MV-4-11 (cell line): ENCODE measurements around the gene IMP4.

Experiments
- DNase-seq: peaks from one replicate; lab custom pipeline; 2025; lab: John Stamatoyannopoulos, UW

IMP4 gene

GRCh38 chr2:130377491-130377890 lies 34.8 kb downstream of the IMP4 start:
- no peak for DNase-seq

GRCh38 chr2:130378206-130378897 lies 35.7 kb downstream of the IMP4 start:
- DNase-seq: no peak

GRCh38 chr2:130378898-130379214 lies 36.2 kb downstream of the IMP4 start:
- DNase-seq: peak; percentile 17

- DNase-seq: peak; percentile 71
Measured at GRCh38 chr2:130380096-130380934, 37.6 kb downstream of the IMP4 start.

DNA sequence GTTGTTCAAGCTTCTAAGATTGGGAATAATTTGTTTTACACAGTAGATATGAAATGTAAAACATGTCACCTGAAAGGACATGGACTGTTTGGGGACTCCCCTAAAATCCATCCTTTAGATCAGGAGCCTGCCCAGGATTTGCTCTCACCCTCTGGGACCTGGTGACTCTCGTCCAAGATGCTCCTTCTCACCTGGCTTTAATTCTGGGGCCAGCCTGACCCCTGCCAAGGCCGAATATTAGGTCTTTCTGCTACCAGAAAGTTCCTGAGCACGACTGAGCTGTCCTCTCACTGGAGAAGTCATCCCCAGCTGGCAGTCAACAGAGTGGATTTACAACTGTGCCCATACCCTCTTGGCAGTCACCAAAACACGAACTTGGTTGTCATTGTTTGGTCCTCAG lies 38.4 kb downstream of the IMP4 start:
- DNase-seq: no peak

- peak; percentile 69 for DNase-seq
Measured at GRCh38 chr2:130381619-130382018, 38.9 kb downstream of the IMP4 start.

DNA sequence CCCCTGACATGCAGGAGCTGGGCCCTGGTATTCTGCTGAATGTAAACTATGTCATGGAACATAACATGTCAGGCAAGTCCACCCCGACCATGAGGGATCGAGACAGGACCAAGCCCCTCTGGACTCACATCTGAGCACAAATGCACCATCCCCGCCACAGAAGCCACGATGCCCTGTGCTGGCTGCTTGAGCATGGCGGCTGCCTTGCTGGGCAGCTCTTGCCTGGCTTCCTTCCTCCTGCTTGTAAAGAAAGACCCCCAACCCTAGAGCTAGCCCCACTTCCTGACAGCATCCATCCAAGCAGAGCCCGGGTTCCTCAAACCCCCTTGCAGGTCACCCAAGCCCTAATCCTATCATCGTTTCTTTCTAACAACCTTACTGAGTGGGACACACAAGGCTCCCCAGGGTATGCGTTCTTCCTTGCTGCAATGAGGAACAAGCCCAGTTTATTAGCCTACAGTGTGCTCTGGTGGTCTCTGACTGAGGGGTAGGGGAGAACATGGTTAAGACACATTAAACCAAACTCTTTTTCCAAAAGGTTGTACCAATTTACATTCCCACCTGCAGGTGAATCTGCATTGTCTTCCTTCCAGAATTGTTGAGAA lies 39.7 kb downstream of the IMP4 start:
- DNase-seq: no peak

- peak; percentile 84 for DNase-seq
Measured at GRCh38 chr2:130385709-130386108, 43.0 kb downstream of the IMP4 start.

- no peak for DNase-seq
Measured at GRCh38 chr2:130387071-130387400, 44.3 kb downstream of the IMP4 start.

DNA sequence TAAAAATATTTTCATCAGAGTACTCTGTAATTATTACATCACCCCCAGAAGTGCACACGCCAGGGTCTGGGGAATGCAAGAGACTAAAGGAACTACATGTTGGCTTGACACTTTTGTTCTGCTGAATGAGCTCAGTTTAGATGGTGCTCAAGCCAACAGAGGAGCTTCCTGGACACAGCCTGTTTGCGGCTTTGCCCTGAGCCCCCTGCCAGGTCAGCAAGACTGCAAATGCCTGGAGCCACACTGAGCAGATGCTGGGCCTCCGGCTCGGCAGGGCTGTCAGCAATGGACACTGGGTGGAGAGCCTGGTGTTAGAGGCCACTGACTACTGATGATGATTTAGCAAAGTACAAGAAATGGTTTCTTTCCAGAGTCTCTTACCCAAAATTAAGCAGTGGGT lies 45.1 kb downstream of the IMP4 start:
- no peak for DNase-seq

GRCh38 chr2:130388221-130388907 lies 45.7 kb downstream of the IMP4 start:
- DNase-seq: no peak

DNA sequence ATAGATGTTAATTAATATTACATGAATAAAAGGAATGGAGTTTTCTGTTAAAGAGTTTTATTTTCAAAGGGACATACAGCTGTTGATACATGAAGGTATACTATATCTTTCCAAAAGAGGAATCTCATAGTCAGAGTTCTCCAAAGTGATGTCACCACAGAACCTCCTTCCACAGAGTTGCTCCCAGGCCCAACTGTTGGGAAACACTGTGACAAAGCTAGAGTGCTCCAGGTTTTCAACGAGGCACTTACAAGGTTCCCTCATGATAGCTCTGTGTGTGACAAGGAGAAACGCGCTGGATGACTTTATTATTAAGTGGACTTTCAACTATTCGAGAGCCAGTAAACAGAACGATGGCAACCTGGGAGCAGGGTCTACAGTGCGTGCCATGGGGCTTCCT lies 46.7 kb downstream of the IMP4 start:
- DNase-seq: no peak

- DNase-seq: no peak
Measured at GRCh38 chr2:130389783-130390182, 47.1 kb downstream of the IMP4 start.

GRCh38 chr2:130390460-130391057 lies 47.9 kb downstream of the IMP4 start:
- DNase-seq: peak; percentile 77

DNA sequence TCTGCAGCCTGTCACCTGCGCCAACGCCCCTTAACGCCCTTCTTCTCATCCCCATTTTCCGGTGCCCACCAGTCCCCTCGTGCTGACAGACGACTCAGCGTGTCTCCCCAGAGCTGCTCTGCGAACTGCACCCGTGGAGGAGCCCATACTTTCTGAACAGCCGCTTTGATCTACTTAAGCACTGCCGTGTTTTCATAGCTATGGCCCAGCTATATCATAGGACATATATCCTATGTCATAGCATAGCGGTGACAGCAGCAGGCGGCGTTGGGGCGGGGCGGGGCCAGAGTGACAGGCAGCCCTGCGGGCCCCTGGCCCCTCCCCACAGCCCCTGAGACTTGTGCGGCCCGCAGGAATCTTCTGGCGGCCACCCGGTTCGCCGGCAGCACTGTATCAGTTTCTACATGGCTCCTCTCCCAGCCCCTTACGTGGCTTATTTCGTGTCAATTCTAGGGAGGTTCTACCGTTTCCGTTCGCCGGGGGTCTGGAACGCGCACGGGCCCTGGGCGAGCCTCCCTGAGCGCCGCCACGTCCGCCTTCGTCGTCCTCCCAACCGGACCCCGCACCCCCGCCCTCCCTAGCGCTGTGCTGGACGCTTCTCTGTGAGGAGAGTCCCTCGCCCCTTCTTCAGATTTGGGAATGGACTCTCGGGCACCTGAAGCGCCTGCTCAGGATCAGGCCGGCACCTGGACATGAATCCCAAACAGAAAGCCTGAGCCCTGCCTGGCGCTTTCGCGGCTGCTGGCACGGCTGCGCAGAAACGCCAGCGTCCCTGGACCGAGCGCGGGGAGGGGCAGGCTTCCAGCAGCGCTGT lies 48.6 kb downstream of the IMP4 start:
- DNase-seq: peak; percentile 72

DNA sequence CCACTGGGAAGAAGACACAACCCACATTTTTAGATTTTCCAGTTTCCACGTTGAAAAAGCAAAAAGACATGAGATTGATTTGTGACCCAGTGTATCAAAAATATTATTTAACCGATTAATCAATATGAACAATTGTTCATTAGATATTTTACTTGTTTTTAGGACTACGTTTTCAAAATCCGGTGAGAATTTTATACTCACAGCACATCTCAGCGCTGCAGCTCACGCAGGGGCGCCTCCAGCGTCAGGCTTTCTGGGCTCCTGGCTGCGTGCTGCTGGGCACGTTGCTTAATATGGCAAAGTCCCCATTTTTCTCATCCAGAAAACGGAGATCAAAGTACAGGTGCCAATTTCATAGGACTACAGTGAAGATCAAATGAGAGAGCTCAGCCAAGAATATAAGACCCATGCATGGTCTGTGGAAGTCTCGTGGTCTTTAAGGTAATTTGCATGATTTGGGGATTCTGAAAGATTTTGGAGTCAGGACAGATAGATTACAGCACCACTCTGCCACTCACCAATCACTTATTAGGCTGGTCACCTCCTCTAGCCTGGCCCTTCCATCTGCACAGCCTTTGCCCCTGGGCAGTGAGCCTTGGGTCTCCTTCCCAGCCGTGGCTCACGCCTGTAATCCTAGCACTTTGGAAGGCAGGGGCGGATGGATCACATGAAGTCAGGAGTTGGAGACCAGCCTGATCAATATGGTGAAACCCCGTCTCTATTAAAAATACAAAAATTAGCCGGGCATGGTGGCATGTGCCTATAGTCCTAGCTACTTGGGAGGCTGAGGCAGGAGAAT lies 49.4 kb downstream of the IMP4 start:
- no peak for DNase-seq

DNA sequence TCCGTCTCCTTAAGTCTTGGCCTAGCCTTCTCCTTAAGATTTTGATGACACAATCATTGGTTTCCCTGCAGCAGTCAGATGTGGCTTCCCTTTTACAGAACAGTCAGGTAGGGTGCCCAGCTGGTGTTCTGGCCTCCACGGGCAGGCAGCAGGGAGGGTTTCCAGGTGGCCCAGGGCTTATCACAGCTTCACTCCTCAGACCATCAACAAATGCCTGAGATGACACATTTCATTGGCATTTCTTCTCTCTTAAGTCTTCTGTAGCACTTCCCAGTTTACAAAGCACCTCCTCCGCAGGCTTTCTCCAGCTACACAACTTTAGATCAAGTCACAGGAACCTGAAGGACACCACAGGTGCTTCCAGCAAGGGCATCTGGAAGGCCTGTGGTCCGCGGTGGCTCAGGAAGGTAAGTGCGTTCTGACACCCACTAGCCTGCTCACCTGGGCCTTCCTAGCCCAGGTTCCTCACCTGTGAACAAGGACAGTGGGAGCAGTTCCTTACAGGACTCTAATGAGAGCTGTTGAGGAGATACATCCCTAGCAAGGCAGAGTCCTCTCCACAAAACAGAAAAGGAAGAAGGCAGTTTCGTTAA lies 50.7 kb downstream of the IMP4 start:
- DNase-seq: no peak
